Keratinocyte (primary cell): ENCODE results near the gene AP3M1. TPM values are rescaled to one million over a fixed set of nuclear protein-coding genes. Genes with fewer than 3 reads are reported as not detected.

Source experiments
- DNase-seq: peaks from one replicate; pipeline ENCODE4 v3.0.0-alpha.2; 2011; ENCODE audit warnings: low read depth, missing footprints, low spot score
- FAIRE-seq: peaks from 2 replicates; lab custom pipeline; 2011; peaks lifted over from hg19 to GRCh38; lab: Jason Lieb, UNC
- H2AFZ ChIP-seq: 2 replicates; pipeline ENCODE4 v1.6.0; 2012; ENCODE audit warnings: low read length, control low read depth, inconsistent platforms; ENCODE audit not compliant: control insufficient read depth
- H3K27ac ChIP-seq: 2 replicates; pipeline ENCODE4 v1.5.1; 2011; ENCODE audit warnings: low read length; ENCODE audit not compliant: control insufficient read depth, insufficient read depth
- H3K27me3 ChIP-seq: 3 replicates; pipeline ENCODE4 v1.6.0; 2011; ENCODE audit warnings: low read length; ENCODE audit not compliant: control insufficient read depth, insufficient read depth; ENCODE audit errors: extremely low read depth
- H3K36me3 ChIP-seq, 2 experiments: 2 replicates in 1 of 2; 3 replicates in 1 of 2; pipeline ENCODE4 v1.5.1; 2011; ENCODE audit warnings: low read length in 2 of 2, mild to moderate bottlenecking in 1 of 2; ENCODE audit not compliant: control insufficient read depth in 2 of 2, insufficient read depth in 2 of 2; ENCODE audit errors: extremely low read depth in 1 of 2
- H3K4me1 ChIP-seq: 3 replicates; pipeline ENCODE4 v1.5.1; 2011; ENCODE audit warnings: low read length; ENCODE audit not compliant: control insufficient read depth, insufficient read depth; ENCODE audit errors: extremely low read depth
- H3K4me2 ChIP-seq: 3 replicates; pipeline ENCODE4 v1.6.0; 2011; ENCODE audit warnings: low read depth, low read length; ENCODE audit not compliant: control insufficient read depth, insufficient read depth; ENCODE audit errors: extremely low read depth
- H3K4me3 ChIP-seq, 3 experiments: fragments of 200-600 bp in 1 of 3; sonication (generic) in 1 of 3; 2 replicates in 2 of 3; 3 replicates in 1 of 3; pipeline ENCODE4 v1.5.1; 2011 to 2016; ENCODE audit warnings: low read length in 3 of 3, mild to moderate bottlenecking in 3 of 3, control low read depth in 2 of 3, inconsistent platforms in 1 of 3, low read depth in 1 of 3, mixed read lengths in 1 of 3, mixed run types in 1 of 3, moderate library complexity in 1 of 3; ENCODE audit not compliant: control insufficient read depth in 2 of 3, insufficient read depth in 2 of 3; ENCODE audit errors: extremely low read depth in 1 of 3
- H3K79me2 ChIP-seq: 2 replicates; pipeline ENCODE4 v1.6.0; 2012; ENCODE audit warnings: low read length; ENCODE audit not compliant: control insufficient read depth, insufficient read depth
- H3K9ac ChIP-seq: 3 replicates; pipeline ENCODE4 v1.6.0; 2011; ENCODE audit warnings: low read length; ENCODE audit not compliant: control insufficient read depth, insufficient read depth; ENCODE audit errors: extremely low read depth
- H3K9me1 ChIP-seq: 3 replicates; pipeline ENCODE4 v1.6.0; 2011; ENCODE audit warnings: low read length; ENCODE audit not compliant: control insufficient read depth, insufficient read depth; ENCODE audit errors: extremely low read depth
- H3K9me3 ChIP-seq: 2 replicates; pipeline ENCODE4 v1.5.1; 2012; ENCODE audit warnings: low read depth, low read length; ENCODE audit not compliant: control insufficient read depth
- H4K20me1 ChIP-seq: 3 replicates; pipeline ENCODE4 v1.6.0; 2011; ENCODE audit warnings: low read length; ENCODE audit not compliant: control insufficient read depth, insufficient read depth; ENCODE audit errors: extremely low read depth
- EZH2 ChIP-seq: IDR thresholded peaks from one replicate; pipeline ENCODE4 v1.6.1; 2012; ENCODE audit warnings: inconsistent platforms, mild to moderate bottlenecking, low read length, moderate library complexity
- dilution Hi-C: fragments of 300-500 bp; cut with MboI; formaldehyde crosslinking; loops from one replicate; pipeline ENCODE4 v1.7.0; 2020; ENCODE audit warnings: low sequenced_read_pairs; ENCODE audit not compliant: extremely low pct_ligation_motif_present
- polyA plus RNA-seq, 5 experiments: library from polyadenylated mRNA; depleted of rRNA in 3 of 5; stranded (reverse) in 3 of 5; stranded (forward) in 1 of 5; unstranded in 1 of 5; fragments of >200 nt; gene quantifications; 1 replicate in 1 of 5; 2 replicates in 3 of 5; 3 replicates in 1 of 5; pipeline versions ENCODE4 v1.2.1 to v1.2.3, GENCODE V29; 2011 to 2012; ENCODE audit warnings: missing spikeins in 2 of 5, low read depth in 1 of 5, low replicate concordance in 1 of 5
- TF ChIP-seq, protein P1 (sequence below), 3 experiments: IDR thresholded peaks in 1 of 3; conservative IDR thresholded peaks in 1 of 3; optimal IDR thresholded peaks in 1 of 3; 2 replicates in 2 of 3; 3 replicates in 1 of 3; pipeline versions ENCODE3 to v1.5.1; 2011; ENCODE audit warnings: low read length in 3 of 3, mild to moderate bottlenecking in 3 of 3, moderate library complexity in 2 of 3, control low read depth in 1 of 3, inconsistent platforms in 1 of 3; ENCODE audit not compliant: insufficient read depth in 2 of 3; ENCODE audit errors: extremely low read depth in 1 of 3

The AP3M1 gene
- polyA plus RNA-seq, 1 donor (not counting 4 experiments of a cell fraction or from before 2014, with no cell fraction given): 53.5 TPM

DNA sequence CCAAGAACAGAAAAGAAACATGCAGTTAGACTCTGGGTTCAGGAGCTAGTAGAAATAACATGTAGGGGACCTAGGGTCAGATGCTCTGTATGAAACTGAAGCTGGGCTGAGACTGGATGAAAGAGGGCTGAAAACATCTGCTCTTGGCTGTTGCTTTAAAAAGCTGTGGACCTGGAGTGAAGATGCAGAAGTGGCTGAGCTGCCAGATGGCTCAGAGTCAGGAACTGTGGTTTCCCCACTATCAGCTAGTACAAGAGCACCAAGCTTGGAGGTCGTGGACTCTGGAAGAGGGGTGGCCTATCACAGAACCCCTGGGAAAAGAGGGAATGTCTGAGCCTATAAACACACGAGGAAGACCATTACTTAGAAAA is 6.3 kb upstream of the AP3M1 start:
- peaks cover 2% of the 10 kb centered on the region for H3K9me1 ChIP-seq
- TF ChIP-seq EZH2: no peak
- TF ChIP-seq, protein P1, sequence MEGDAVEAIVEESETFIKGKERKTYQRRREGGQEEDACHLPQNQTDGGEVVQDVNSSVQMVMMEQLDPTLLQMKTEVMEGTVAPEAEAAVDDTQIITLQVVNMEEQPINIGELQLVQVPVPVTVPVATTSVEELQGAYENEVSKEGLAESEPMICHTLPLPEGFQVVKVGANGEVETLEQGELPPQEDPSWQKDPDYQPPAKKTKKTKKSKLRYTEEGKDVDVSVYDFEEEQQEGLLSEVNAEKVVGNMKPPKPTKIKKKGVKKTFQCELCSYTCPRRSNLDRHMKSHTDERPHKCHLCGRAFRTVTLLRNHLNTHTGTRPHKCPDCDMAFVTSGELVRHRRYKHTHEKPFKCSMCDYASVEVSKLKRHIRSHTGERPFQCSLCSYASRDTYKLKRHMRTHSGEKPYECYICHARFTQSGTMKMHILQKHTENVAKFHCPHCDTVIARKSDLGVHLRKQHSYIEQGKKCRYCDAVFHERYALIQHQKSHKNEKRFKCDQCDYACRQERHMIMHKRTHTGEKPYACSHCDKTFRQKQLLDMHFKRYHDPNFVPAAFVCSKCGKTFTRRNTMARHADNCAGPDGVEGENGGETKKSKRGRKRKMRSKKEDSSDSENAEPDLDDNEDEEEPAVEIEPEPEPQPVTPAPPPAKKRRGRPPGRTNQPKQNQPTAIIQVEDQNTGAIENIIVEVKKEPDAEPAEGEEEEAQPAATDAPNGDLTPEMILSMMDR (optimal IDR thresholded peaks at IDR 0.05 in 1 of 3, IDR thresholded peaks at IDR 0.05 in 1 of 3, conservative IDR thresholded peaks at IDR 0.05 in 1 of 3; ENCODE audit: extremely low read depth in 1 of 3, insufficient read depth in 2 of 3, low read length in 3 of 3): no peak
- DNase-seq (no peak), FAIRE-seq (no peak)
- H3K27me3 ChIP-seq: no peaks in the 10 kb centered on the region
- H3K27ac ChIP-seq: no peak overlapping the region
- H3K4me3 ChIP-seq: no peak overlapping the region
- no peaks in the 10 kb centered on the region for H3K9me3 ChIP-seq
- peaks cover 0 to 1% of the 10 kb centered on the region in 2 experiments for H3K36me3 ChIP-seq
- H3K4me2 ChIP-seq: no peak overlapping the region
- H2AFZ ChIP-seq: no peak overlapping the region
- H3K79me2 ChIP-seq: peaks cover 37% of the 10 kb centered on the region
- no peak overlapping the region for H3K9ac ChIP-seq
- peaks cover 13% of the 10 kb centered on the region for H3K4me1 ChIP-seq
- no peaks in the 10 kb centered on the region for H4K20me1 ChIP-seq
- dilution Hi-C loops: no loop called here

DNA sequence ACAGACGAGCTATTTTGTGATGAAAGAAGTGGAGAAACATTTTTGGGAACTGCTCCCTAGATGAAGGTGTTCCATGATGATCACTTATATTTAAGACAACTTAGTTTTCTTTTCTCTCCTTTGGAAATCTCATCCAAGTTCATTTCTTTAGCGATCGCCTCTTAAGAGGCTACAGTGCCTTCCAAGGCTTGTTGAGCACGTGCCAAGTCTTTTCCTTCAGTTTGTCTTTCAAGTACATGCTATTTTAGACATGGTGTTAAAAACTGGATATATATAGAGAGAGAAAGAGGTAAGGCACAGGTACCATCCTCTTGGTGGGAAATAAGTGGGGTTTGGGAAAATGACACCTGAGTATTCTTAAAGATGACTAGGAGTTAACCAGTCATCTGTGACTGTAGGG is 3.0 kb upstream of the AP3M1 start:
- peak overlapping the region; percentile 38 for H3K27ac ChIP-seq
- no peak for DNase-seq
- dilution Hi-C loops: no loop called here
- FAIRE-seq: no peak
- peaks cover 19% of the 10 kb centered on the region for H3K4me1 ChIP-seq
- peaks cover 58% of the 10 kb centered on the region for H3K79me2 ChIP-seq
- peaks cover 2% of the 10 kb centered on the region for H3K9me1 ChIP-seq
- TF ChIP-seq, protein P1 (optimal IDR thresholded peaks at IDR 0.05 in 1 of 3, IDR thresholded peaks at IDR 0.05 in 1 of 3, conservative IDR thresholded peaks at IDR 0.05 in 1 of 3; ENCODE audit: extremely low read depth in 1 of 3, insufficient read depth in 2 of 3, low read length in 3 of 3): no peak
- TF ChIP-seq EZH2: no peak
- H3K36me3 ChIP-seq: peaks cover 0 to 1% of the 10 kb centered on the region in 2 experiments
- peak overlapping the region in 2 of 3 experiments; percentile 22 to 49 for H3K4me3 ChIP-seq
- peak overlapping the region; percentile 45 for H2AFZ ChIP-seq
- peak overlapping the region; percentile 64 for H3K4me2 ChIP-seq
- no peaks in the 10 kb centered on the region for H4K20me1 ChIP-seq
- H3K9me3 ChIP-seq: no peaks in the 10 kb centered on the region
- no peaks in the 10 kb centered on the region for H3K27me3 ChIP-seq
- peak overlapping the region; percentile 34 for H3K9ac ChIP-seq
